ENCODE results near the gene TCF20. TPM values are rescaled to one million over a fixed set of nuclear protein-coding genes. Genes with fewer than 3 reads are reported as not detected.

Gene TCF20
- total and polyA plus RNA-seq, 8 donors: 5.8 to 50.0 (median 18.8) TPM

DNA sequence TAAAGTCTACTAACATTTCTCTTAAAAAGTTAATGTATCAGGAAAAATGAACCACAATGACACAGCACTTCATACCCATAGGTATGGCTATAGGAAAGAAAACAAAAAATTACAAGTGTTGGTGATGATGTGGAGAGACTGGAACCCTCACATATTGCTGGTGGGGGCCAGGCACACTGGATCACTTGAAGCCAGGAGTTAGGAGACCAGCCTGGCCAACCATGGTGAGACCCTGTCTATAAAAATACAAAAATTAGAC lies 26.7 kb downstream of the TCF20 start:
- no peak for TF ChIP-seq POLR2AphosphoS5 (IDR thresholded peaks at IDR 0.05)
- TF ChIP-seq EP300 (IDR thresholded peaks at IDR 0.05): no peak
- TF ChIP-seq, protein P1, sequence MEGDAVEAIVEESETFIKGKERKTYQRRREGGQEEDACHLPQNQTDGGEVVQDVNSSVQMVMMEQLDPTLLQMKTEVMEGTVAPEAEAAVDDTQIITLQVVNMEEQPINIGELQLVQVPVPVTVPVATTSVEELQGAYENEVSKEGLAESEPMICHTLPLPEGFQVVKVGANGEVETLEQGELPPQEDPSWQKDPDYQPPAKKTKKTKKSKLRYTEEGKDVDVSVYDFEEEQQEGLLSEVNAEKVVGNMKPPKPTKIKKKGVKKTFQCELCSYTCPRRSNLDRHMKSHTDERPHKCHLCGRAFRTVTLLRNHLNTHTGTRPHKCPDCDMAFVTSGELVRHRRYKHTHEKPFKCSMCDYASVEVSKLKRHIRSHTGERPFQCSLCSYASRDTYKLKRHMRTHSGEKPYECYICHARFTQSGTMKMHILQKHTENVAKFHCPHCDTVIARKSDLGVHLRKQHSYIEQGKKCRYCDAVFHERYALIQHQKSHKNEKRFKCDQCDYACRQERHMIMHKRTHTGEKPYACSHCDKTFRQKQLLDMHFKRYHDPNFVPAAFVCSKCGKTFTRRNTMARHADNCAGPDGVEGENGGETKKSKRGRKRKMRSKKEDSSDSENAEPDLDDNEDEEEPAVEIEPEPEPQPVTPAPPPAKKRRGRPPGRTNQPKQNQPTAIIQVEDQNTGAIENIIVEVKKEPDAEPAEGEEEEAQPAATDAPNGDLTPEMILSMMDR (IDR thresholded peaks at IDR 0.05): no peak
- TF ChIP-seq POLR2A (IDR thresholded peaks at IDR 0.05): no peak
- Histone ChIP-seq H3K9me3 (no peaks in the 10 kb centered on the region), H3K36me3 (no peaks in the 10 kb centered on the region), H3K27ac (no peak overlapping the region), H3K4me3 (no peak overlapping the region), H3K4me1 (peaks cover 0 to 4% (median 2%) of the 10 kb centered on the region in 4 donors), H3K27me3 (no peaks in the 10 kb centered on the region)
- DNase-seq: no peak
- intact Hi-C loops (cut with DNase I; ENCODE audit: low total_unique reads): no loop called here

DNA sequence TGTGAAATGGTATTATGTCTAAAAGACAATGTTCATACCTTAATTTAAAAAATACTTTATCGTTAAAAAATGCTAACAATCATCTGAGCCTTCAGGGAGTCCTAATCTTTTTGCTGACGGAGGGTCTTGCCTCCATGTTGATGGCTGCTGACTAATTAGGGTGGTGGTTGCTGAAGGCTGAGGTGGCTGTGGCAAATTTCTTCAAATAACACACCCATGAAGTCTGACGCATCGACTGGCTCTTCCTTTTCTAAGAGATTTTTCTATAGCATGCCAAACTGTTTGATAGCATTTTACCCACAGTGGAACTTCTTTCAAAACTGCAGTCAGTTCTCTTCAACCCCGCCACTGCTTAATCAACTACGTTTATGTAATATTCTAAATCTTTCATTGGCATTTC lies 33.6 kb downstream of the TCF20 start:
- Histone ChIP-seq H3K9me3 (peaks cover 0 to 9% (median 0%) of the 10 kb centered on the region in 4 donors), H3K4me3 (no peak overlapping the region), H3K4me1 (peaks cover 0 to 15% (median 4%) of the 10 kb centered on the region in 4 donors), H3K27ac (no peak overlapping the region), H3K36me3 (no peaks in the 10 kb centered on the region), H3K27me3 (no peaks in the 10 kb centered on the region)
- TF ChIP-seq POLR2A (IDR thresholded peaks at IDR 0.05) (no peak), POLR2AphosphoS5 (IDR thresholded peaks at IDR 0.05) (no peak), EP300 (IDR thresholded peaks at IDR 0.05) (no peak)
- TF ChIP-seq, protein P1 (IDR thresholded peaks at IDR 0.05): no peak
- DNase-seq: no peak
- intact Hi-C loops (cut with DNase I; ENCODE audit: low total_unique reads): no loop called here
- 93 to 97% (median 95%) methylated on average over 6 of the region's 6 CpGs for WGBS, 5 donors

DNA sequence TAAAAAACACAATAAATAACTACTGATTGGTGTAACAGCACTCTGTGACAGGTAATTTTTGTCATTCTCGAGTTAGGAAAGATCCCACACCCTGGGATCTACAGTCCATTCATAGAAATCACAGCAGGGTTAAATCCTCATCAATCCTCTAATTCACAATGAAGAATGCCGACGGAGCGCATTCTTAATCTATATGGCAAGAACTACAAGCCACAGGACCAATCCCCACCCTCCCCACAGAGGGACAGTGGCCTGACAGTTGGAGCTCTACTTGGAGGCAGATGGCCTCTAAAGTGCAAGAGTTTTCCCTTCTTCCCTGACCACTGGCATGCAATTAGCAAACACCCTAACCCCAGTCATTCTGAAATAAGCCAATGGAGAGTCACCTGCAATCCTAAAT lies 34.2 kb downstream of the TCF20 start:
- H3K4me1 ChIP-seq: peaks cover 0 to 15% (median 4%) of the 10 kb centered on the region in 4 donors
- H3K4me3 ChIP-seq: no peak overlapping the region
- H3K36me3 ChIP-seq: no peaks in the 10 kb centered on the region
- intact Hi-C loops (cut with DNase I; ENCODE audit: low total_unique reads): no loop called here
- 93 to 98% (median 95%) methylated on average over 4 of the region's 4 CpGs for WGBS, 5 donors
- peaks cover 0 to 9% (median 0%) of the 10 kb centered on the region in 4 donors for H3K9me3 ChIP-seq
- no peaks in the 10 kb centered on the region for H3K27me3 ChIP-seq
- no peak overlapping the region for H3K27ac ChIP-seq
- TF ChIP-seq, protein P1 (IDR thresholded peaks at IDR 0.05): no peak
- no peak for TF ChIP-seq POLR2A (IDR thresholded peaks at IDR 0.05)
- no peak for TF ChIP-seq POLR2AphosphoS5 (IDR thresholded peaks at IDR 0.05)
- TF ChIP-seq EP300 (IDR thresholded peaks at IDR 0.05): no peak
- DNase-seq: no peak

DNA sequence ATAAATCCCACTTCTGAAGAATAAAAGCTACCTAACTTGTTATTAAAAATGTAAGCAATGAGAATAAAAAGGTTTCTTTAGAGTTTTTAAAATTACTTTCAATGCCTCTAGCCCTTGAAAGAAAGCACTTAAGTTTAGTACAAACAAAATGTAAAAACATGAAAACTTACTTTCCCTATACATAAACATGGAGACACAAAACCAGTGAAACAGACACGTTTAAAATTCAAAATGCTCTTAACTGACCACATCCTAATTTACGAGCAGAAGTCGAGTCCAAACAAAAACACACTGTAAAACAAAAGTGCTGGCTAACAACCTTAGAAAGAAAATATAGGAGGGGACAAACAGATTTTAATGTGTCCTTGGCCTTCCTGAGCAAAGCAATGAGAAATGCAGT lies 36.6 kb downstream of the TCF20 start:
- H3K4me3 ChIP-seq: no peak overlapping the region
- TF ChIP-seq EP300 (IDR thresholded peaks at IDR 0.05) (no peak), POLR2A (IDR thresholded peaks at IDR 0.05) (no peak), POLR2AphosphoS5 (IDR thresholded peaks at IDR 0.05) (no peak)
- TF ChIP-seq, protein P1 (IDR thresholded peaks at IDR 0.05): no peak
- H3K9me3 ChIP-seq: peaks cover 0 to 9% (median 0%) of the 10 kb centered on the region in 4 donors
- no peaks in the 10 kb centered on the region for H3K27me3 ChIP-seq
- no peak overlapping the region for H3K27ac ChIP-seq
- intact Hi-C loops (cut with DNase I; ENCODE audit: low total_unique reads): no loop called here
- peaks cover 12 to 32% (median 20%) of the 10 kb centered on the region in 4 donors for H3K4me1 ChIP-seq
- H3K36me3 ChIP-seq: no peaks in the 10 kb centered on the region
- no peak for DNase-seq
- 48 to 67% (median 57%) methylated on average over 3 of the region's 3 CpGs for WGBS, 5 donors
